Caki2 (cell line): ENCODE data around the gene TIGD4. TPM values are rescaled to one million over a fixed set of nuclear protein-coding genes. Genes with fewer than 3 reads are reported as not detected.
"Not testable (repeated sequence)": the region's sequence is repeated elsewhere in the genome, so short reads cannot be mapped to it uniquely, and the experiment has no call there.

ENCODE experiments used
- DNase-seq: peaks from one replicate; pipeline ENCODE4 v3.0.0-alpha.2; 2015; ENCODE audit warnings: low read depth
- in situ Hi-C: cut with HindIII; loops from 2 replicates; pipeline ENCODE4 v1.10.0; 2016; ENCODE audit warnings: low sequenced_read_pairs, low pct_unique_long_range_greater_than_20kb, mixed read lengths
- total RNA-seq: library from RNA; depleted of rRNA; stranded (reverse); fragments of >200 nt; shearing (Covaris generic); gene quantifications from 2 replicates; pipeline ENCODE4 v1.2.3, GENCODE V29; 2014; ENCODE audit warnings: low replicate concordance

The TIGD4 gene
- total RNA-seq, 1 experiment from 2014 or later, result 0.17 TPM

GRCh38 chr4:152785639-152786615 lies 6.4 kb upstream of the TIGD4 start:
- in situ Hi-C loops, result no loop called here
- no peak for DNase-seq

GRCh38 chr4:152784490-152785350 lies 5.2 kb upstream of the TIGD4 start:
- peak; percentile 9 for DNase-seq
- in situ Hi-C loops, result no loop called here

DNA sequence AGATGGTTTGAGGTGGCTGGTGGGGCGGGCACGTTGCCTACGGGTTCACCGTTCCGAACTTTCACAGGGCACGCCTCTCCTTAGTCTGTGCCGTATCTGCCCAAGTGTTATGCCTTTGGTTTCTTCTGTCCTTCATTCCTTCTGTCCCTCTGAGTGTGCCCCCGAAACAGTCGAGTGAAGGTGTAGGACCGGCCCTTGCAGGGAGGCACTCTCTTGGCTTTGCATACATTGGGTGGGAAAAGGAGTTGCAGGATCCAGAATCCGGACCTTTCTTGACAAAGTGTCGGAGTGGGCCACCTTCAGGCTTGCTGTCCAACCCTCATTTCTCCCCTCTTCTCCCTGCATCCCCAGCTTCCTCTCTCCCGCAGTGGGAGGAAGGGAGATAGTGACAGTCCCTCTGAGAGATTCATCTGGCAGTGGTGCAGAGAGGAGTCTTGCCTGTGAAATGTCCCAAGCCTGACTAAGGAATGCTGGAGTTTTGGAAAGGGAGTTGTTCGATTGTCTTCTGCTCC lies 793 bp upstream of the TIGD4 start:
- in situ Hi-C loops, result no loop called here
- DNase-seq, result no peak

DNA sequence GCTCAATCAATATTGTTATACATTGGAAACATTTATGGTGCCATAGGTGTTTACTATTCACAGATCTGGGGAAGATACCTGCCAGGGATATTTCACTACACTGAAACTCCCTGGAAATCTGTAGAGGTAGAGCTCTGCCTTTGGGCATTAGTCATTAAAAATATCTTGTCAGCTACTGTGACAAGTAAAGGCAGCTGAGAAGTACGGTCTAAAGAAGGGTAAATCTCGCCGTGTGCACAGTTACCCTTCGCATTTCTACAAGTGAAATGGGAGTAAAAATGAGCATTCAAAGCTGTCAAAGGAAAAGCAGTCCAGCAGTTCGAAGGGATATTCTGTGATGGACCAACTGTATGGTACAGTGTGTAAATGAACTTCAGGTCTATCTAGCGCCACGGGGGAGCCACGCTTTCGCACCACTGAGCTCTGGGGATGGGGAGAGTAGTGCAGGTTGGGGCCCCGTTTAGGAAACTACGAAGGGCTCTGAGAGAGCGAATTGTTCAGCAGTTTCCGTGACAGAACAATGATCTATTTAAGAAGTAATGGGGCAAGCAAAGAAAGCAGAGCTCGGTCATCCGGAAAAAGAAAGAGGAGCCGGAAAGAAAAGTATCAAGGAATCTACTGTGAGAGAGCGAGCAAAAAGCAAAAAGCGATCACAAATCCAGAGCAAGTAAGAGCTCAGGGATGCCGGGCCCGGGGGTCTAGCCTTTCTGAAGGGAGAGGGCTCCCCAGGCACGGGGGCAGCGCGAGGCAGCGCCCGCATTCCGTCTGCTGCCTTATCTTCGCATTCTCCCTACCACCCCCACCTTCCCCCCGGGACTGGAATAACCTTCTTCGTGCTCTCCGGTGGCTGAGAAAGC lies 646 bp downstream of the TIGD4 start:
- DNase-seq, result no peak
- in situ Hi-C loops, result no loop called here

DNA sequence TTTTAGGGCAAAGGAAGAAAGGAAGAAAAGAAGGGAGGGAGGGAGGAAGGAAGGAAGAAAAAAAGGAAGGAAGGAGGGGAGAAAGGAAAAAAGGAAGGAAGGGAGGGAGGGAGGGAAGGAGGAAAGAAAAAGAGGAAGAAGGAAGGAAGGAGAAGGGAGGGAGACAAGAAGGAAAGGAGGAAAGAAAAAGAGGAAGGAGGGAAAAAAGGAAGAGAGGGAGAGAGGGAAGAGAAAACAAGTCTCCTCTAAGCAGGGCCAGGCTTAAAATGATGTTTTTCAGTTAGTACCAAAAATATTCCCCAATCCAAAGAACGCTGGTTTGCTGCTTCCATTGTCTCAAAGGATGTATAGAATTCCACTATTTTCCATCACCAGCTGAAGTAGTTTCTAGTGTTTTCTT lies 2.0 kb downstream of the TIGD4 start:
- DNase-seq, result no peak
- in situ Hi-C loops, result no loop called here

DNA sequence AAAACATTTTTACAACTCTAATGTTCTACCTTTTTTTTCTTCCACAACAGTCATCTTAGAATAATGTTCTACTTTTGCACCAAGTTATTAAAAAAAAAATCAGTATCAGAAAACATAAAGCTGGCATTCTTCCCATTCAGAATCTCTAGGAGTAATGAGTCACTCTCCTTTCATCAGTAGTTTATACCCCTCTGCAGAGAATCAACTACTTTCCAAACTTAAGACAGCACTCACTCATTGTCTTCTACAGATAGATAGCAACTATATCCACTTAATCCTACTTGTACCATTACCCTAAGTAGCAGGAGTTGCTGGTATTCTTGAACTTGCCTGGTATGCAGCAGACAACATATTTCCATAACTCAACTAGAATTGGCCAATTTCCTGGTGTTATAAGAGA lies 3.2 kb downstream of the TIGD4 start:
- in situ Hi-C loops, result no loop called here
- no peak for DNase-seq

DNA sequence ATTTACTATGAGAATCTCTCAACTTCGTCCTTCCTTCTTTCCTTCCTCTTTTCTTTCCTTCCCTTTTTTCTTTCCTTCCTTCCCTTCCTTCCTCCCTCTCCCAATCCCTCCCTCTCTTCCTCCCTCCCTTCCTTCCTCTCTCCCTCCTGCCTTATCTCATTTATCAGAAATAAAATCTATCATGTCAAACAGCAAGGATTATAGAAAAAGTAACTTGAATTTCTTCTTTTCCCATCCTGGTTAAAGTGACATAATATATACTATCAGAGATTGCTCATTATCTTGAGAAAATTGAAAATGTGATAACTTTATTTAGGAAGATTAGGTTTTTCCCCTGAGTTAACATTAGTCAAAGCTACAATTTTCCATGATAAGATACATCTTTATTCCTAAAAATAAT lies 5.6 kb downstream of the TIGD4 start:
- in situ Hi-C loops, result no loop called here
- no peak for DNase-seq

- in situ Hi-C loops, result no loop called here
- no peak for DNase-seq
These were observed 6.2 kb downstream of the TIGD4 start for GRCh38 chr4:152773339-152773738.

DNA sequence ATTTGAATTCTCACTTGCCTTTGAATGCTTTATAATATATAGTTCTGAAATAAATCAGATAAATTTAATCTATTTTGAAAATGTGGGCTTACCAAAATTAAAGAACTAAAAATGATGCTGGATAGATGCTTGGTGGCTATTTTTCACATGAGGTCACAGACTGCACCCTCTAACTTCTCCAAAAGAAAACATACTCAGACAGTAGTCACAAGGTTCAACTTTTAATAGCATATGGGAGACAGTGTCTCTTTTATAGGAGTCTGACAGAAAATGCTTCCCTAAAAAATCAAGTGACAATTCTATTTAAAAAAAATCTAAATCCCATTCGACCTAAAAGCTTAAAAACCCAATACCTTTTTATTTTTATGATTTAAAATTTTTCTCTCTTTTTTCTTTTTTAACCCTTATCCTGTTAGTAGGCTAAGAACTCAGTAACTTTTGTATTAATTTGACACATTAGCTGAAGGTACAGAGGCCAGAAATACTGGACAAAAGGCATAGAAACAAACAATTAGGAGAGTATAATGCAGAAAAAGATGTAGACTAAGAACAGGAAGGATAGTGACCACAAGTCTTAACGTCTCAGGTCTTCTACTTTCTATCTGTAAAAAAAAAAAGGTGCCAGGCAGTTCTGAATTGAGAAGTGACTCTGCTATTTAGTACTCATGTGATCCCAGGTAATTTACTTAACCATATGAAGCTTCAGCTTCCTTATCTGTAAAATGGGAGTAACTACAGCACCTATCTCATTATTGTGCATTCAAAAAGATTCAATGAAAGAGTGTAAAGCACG lies 7.6 kb downstream of the TIGD4 start:
- in situ Hi-C loops, result no loop called here
- no peak for DNase-seq

DNA sequence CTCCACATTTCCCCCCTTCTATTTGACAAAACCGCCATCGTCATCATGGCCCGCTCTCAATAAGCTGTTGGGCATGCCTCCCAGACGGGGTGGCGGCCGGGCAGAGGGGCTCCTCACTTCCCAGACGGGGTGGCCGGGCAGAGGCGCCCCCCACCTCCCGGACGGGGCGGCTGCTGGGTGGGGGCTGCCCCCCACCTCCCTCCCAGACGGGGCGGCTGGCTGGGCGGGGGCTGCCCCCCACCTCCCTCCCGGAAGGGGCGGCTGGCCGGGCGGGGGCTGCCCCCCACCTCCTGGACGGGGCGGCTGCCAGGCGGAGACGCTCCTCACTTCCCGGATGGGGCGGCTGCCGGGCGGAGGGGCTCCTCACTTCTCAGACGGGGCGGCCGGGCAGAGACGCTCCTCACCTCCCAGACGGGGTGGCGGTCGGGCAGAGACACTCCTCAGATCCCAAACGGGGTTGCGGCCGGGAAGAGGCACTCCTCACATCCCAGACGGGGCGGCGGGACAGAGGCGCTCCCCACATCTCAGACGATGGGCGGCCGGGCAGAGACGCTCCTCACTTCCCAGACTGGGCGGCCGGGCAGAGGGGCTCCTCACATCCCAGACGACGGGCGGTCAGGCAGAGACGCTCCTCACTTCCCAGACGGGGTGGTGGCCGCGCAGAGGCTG lies 14.3 kb downstream of the TIGD4 start:
- in situ Hi-C loops, DNase-seq: not testable (repeated sequence)

GRCh38 chr4:152763796-152764195 lies 15.7 kb downstream of the TIGD4 start:
- in situ Hi-C loops, result no loop called here
- DNase-seq, result no peak

DNA sequence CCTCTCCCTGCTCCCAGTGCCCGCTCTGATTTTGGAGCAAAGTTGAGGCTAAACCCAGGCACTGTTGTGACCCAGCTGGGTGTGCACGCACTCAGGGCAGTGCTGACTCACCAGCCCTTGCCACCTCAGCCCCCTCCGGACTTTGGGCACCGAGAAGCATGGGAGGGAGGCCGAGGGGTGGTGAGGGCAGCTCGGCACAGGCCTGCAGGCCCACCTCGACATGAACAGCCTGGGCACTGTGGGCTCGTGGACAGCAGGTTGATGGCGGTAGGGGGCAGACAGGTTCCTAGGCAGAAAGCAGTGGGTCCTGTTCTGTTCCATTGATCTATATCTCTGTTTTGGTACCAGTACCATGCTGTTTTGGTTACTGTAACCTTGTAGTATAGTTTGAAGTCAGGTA lies 30.9 kb downstream of the TIGD4 start:
- DNase-seq, result no peak
- in situ Hi-C loops, result no loop called here

- in situ Hi-C loops, result no loop called here
- DNase-seq, result no peak
These were observed 32.1 kb downstream of the TIGD4 start for GRCh38 chr4:152747444-152747843.

DNA sequence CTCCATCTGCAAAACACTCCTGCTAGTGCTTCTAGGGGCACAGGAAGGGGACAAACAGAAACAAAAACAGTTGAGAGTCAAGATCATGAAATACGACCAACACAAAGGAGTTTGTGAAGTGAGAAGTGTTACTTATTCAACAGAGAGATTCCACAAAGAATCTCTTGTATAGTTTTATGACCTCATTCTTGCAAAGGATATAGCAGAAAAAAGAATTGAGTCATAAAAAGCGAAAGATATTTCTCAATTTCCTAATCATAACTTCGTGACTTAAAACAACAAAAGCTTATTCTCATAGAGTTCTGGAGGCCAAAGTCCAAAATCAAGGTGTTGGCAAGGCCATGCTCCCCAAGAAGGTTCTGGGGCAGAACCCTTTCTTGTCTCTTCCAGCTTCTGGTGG lies 40.7 kb downstream of the TIGD4 start:
- in situ Hi-C loops, result no loop called here
- DNase-seq, result no peak

- in situ Hi-C loops, result no loop called here
- no peak for DNase-seq
These were observed 43.6 kb downstream of the TIGD4 start for GRCh38 chr4:152735906-152736305.

GRCh38 chr4:152735396-152735859 lies 44.1 kb downstream of the TIGD4 start:
- in situ Hi-C loops, result no loop called here
- peak; percentile 16 for DNase-seq

DNA sequence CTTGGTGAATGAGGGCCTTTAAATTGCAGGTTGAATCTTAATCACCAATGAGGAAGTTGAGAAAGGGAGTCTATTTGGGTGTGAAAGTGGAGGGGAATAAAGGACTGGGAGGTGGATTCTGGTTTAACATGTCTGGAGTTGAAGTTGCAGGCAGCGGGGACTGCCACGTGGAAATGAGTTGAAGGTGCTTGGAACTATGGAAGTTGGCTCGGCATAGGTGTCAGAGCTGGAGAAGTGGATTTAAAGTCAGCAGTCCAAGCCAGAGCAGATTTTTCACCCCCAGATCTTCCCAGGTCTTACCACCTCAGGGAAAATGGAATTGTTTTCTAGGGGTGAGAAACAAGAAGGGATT lies 44.9 kb downstream of the TIGD4 start:
- in situ Hi-C loops, result no loop called here

More for the DNA sequence above, 44.9 kb downstream of the TIGD4 start:
- DNase-seq, result no peak
